Suprapubic skin (tissue), 3 donors: ENCODE data around the gene CFAP77.

ENCODE experiments used
- POLR2A ChIP-seq, 2 donors: fragments of 450-650 bp; IDR thresholded peaks; one replicate each; pipeline ENCODE4 v1.6.1; 2017; ENCODE audit warnings: antibody characterized with exemption in 2 of 2, mild to moderate bottlenecking in 2 of 2, moderate library complexity in 2 of 2
- TF ChIP-seq, protein P1 (sequence below), 2 donors: fragments of 200-600 bp in 1 of 2; fragments of 450-650 bp in 1 of 2; sonication (generic) in 1 of 2; IDR thresholded peaks; one replicate each; pipeline ENCODE4 v1.5.1; 2016 to 2019; ENCODE audit warnings: antibody characterized with exemption in 2 of 2, mild to moderate bottlenecking in 1 of 2, moderate library complexity in 1 of 2

DNA sequence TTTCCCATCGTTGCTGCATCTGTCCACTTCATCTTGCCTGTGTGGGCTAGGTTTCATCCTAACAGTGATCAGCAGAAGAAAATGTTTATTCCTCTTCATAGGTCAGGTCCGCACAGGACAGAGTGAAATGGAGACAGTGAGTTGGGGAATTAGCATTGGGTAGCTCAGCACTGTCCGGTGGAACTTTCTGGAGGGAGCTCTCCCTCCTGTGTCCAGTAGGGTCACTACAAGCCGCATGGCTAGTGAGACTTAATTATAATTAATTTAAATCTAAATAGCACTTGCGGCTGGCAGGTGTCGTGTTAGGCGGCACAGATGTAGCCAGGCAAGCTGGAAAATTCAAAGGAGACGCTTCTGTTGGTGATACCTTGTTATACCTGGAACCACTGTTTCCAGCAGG, 48.4 kb downstream of the CFAP77 start:
- TF ChIP-seq, protein P1, sequence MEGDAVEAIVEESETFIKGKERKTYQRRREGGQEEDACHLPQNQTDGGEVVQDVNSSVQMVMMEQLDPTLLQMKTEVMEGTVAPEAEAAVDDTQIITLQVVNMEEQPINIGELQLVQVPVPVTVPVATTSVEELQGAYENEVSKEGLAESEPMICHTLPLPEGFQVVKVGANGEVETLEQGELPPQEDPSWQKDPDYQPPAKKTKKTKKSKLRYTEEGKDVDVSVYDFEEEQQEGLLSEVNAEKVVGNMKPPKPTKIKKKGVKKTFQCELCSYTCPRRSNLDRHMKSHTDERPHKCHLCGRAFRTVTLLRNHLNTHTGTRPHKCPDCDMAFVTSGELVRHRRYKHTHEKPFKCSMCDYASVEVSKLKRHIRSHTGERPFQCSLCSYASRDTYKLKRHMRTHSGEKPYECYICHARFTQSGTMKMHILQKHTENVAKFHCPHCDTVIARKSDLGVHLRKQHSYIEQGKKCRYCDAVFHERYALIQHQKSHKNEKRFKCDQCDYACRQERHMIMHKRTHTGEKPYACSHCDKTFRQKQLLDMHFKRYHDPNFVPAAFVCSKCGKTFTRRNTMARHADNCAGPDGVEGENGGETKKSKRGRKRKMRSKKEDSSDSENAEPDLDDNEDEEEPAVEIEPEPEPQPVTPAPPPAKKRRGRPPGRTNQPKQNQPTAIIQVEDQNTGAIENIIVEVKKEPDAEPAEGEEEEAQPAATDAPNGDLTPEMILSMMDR (IDR thresholded peaks at IDR 0.05): no peak
- no peak for TF ChIP-seq POLR2A (IDR thresholded peaks at IDR 0.05)
